K562 treated with DMSO at 1 percent for 12 hours (cell line): Measurements from ENCODE around the gene SLC4A5. TPM values are rescaled to one million over a fixed set of nuclear protein-coding genes. Genes with fewer than 3 reads are reported as not detected.

Source experiments
- total RNA-seq: library from RNA; unstranded; fragments of 300-600 nt; gene quantifications from 2 replicates; pipeline ENCODE4 v1.2.3, GENCODE V29; 2022; ENCODE audit not compliant: insufficient read depth

SLC4A5 gene, protein sequence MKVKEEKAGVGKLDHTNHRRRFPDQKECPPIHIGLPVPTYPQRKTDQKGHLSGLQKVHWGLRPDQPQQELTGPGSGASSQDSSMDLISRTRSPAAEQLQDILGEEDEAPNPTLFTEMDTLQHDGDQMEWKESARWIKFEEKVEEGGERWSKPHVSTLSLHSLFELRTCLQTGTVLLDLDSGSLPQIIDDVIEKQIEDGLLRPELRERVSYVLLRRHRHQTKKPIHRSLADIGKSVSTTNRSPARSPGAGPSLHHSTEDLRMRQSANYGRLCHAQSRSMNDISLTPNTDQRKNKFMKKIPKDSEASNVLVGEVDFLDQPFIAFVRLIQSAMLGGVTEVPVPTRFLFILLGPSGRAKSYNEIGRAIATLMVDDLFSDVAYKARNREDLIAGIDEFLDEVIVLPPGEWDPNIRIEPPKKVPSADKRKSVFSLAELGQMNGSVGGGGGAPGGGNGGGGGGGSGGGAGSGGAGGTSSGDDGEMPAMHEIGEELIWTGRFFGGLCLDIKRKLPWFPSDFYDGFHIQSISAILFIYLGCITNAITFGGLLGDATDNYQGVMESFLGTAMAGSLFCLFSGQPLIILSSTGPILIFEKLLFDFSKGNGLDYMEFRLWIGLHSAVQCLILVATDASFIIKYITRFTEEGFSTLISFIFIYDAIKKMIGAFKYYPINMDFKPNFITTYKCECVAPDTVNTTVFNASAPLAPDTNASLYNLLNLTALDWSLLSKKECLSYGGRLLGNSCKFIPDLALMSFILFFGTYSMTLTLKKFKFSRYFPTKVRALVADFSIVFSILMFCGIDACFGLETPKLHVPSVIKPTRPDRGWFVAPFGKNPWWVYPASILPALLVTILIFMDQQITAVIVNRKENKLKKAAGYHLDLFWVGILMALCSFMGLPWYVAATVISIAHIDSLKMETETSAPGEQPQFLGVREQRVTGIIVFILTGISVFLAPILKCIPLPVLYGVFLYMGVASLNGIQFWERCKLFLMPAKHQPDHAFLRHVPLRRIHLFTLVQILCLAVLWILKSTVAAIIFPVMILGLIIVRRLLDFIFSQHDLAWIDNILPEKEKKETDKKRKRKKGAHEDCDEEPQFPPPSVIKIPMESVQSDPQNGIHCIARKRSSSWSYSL
- 0.54 TPM in 1 of 2 replicates, not detected in the other for total RNA-seq

GRCh38 chr2:74343316-74343715 is at the start of gene SLC4A5:
TSS of gene SLC4A5 (minus strand) at chr2:74343416. CDS start at chr2:74315023, 28,393 bp downstream.

DNA sequence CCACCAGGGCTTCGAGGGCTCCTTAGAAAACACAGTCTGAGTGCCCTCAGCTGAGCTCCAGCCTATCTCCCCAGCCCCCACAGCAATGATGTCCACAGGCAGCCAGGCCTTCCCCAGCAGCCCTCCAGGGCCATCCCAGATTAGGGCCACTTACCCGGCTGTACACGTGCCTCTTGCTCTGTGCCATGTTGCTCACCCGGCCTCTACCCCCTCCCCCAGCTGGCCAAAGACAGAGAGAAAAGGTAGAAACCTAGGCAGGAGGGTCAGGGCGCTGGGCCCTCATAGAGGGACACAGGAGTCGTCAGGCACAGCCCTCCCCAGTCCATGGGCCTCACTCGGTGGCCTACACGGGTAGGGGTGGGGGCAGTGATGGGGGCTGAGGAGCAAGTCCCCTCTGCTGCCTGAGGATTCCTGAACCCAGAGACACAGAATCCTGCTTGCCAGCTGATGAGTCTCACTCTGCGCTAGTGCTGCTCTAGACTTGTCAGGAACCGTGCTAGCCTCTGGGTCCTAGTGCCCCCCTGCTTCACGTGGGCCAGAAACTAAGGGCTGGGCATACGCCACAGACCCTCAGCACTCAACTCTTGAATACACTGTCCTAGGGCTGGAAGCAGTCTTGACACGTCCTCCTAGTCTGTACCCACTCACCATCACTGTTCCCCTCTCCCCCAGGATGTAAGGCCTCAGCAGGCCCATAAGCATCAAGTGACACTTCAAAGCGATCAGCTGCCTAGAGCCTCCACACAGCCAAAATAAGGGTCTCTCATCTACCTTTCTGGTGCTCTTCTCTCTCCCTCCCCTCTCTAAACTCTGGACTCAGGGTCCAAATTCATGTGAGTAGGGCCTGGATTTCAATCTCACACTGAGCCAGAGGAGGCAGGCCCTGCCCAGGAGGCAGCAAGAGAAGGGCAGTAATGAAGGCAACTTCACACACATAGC is 36.9 kb upstream of the SLC4A5 start, which contains the start of gene DCTN1:
TSS of gene DCTN1 (minus strand) at position 461 of the 939 bp plus-strand sequence. CDS start at position 187, 274 bp downstream.

DNA sequence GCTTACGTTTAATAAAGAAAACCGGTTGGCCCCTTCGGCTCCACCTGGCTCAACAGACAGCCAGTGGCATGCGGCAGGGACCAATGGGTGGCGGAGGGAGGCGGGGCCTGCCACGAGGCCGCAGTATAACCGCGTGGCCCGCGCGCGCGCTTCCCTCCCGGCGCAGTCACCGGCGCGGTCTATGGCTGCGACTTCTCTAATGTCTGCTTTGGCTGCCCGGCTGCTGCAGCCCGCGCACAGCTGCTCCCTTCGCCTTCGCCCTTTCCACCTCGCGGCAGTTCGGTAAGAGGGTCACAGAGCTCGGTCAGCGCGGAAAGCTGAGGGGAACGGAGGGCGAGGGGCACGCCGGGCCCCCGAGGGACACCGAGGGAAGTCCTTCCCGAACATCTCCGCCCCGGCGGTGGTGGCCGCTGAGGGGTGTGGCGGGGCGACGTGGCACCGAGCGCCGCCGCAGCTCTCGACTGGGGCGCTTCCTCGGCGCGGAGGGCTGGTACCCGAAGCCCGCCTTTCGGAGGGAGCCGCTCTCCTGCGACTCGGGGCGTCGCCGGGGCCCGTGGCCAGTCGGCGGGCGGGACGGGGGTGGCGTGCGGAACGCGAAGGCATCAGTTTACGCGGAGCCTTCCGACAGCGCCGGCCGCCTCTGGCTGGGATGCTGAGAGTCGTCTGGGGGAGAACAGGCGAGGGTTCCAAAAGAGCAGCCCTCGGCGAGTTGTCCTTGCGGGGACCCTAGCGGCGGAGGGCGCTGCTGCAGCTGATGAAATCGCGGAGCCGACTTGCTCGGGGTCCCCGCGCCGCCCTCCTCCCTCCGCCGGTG is 144.5 kb downstream of the SLC4A5 start, which contains the start of gene MTHFD2:
TSS of gene MTHFD2 (plus strand) at position 155 of the 814 bp plus-strand sequence. CDS start at position 182, 27 bp downstream.

DNA sequence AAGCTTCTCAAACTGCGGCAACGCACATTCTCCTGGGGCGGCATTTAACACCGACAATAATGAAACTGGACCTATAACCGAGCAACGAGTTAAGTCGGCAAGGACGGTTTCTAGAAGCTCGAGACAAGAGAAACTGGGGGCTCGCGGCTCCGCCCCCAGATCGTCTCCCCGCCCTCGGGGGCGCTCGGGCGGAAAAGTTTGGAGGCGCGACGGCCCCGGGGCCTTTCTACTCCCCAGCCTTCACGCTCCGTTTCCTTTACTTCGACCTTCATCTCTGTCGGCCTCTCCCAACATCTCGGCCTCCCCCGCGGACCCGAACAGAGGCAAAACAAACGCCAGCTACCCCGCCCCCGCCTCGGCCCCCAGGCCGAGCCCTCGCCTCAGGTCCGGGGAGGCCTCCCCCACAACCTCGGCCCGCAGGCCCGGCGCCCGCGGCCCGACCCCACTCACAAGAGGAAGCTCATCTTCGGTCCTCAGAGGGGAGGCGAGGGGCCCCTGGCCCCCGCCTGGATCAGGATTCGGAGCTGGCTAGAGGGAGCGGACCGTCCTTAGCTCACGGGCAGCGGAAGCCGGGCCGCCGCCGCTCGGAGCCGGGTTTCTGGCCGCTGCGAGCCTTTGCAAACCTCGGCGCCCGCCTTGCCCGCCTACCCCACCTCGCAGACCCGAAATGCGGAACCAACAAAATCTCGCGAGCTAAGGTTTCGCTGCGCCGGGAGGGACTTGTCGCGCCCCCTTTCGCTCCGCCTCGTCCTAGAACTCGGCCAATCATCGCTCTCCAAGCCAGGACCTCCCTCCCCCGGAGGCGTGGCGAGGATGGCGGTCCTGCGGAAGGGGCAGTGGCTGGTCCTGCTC is 164.8 kb downstream of the SLC4A5 start, which contains the start of gene MOB1A:
TSS of gene MOB1A (minus strand) at position 669 of the 852 bp plus-strand sequence. CDS start at position 464, 205 bp downstream.

Other genes starting within 250 kb of the SLC4A5 start
- 89.1 and 101 TPM in 2 replicates for gene BOLA3, start 195.5 kb downstream of the SLC4A5 start, total RNA-seq
- gene MOB1A, start 164.5 kb downstream of the SLC4A5 start, total RNA-seq = 31.4 and 95.7 TPM in 2 replicates
- 184 and 295 TPM in 2 replicates for gene MTHFD2, start 144.8 kb downstream of the SLC4A5 start, total RNA-seq
- 37.6 and 65.9 TPM in 2 replicates for gene DCTN1, start 36.9 kb upstream of the SLC4A5 start, total RNA-seq
- gene C2orf81, start 78.2 kb upstream of the SLC4A5 start, total RNA-seq = 0.34 TPM in 1 of 2 replicates, not detected in the other
- 10.1 and 19.4 TPM in 2 replicates for gene WDR54, start 78.3 kb upstream of the SLC4A5 start, total RNA-seq
- gene RTKN, start 98.5 kb upstream of the SLC4A5 start, total RNA-seq = 5.8 and 7.7 TPM in 2 replicates
- gene INO80B, start 111.7 kb upstream of the SLC4A5 start, total RNA-seq = 5.4 and 10.6 TPM in 2 replicates
- 53.6 and 54.1 TPM in 2 replicates for gene WBP1, start 115.0 kb upstream of the SLC4A5 start, total RNA-seq
- gene MOGS, start 122.0 kb upstream of the SLC4A5 start, total RNA-seq = 54.2 and 80.9 TPM in 2 replicates
- gene MRPL53, start 129.3 kb upstream of the SLC4A5 start, total RNA-seq = 56.6 and 70.8 TPM in 2 replicates
- 4.3 and 9.0 TPM in 2 replicates for gene CCDC142, start 139.6 kb upstream of the SLC4A5 start, total RNA-seq
- 8.3 and 23.7 TPM in 2 replicates for gene TTC31, start 139.7 kb upstream of the SLC4A5 start, total RNA-seq
- gene LBX2, start 156.2 kb upstream of the SLC4A5 start, total RNA-seq = 8.2 and 9.1 TPM in 2 replicates
- 26.0 and 26.8 TPM in 2 replicates for gene PCGF1, start 164.3 kb upstream of the SLC4A5 start, total RNA-seq
- gene TLX2, start 171.0 kb upstream of the SLC4A5 start, total RNA-seq = not detected in 2 replicates
- gene DQX1, start 182.8 kb upstream of the SLC4A5 start, total RNA-seq = 0.90 TPM in 1 of 2 replicates, not detected in the other
- gene AUP1, start 186.3 kb upstream of the SLC4A5 start, total RNA-seq = 125 and 158 TPM in 2 replicates
- gene HTRA2, start 186.5 kb upstream of the SLC4A5 start, total RNA-seq = 63.8 and 75.8 TPM in 2 replicates
- 0.74 TPM in 1 of 2 replicates, not detected in the other for gene LOXL3, start 210.5 kb upstream of the SLC4A5 start, total RNA-seq
- 39.5 and 41.0 TPM in 2 replicates for gene DOK1, start 211.3 kb upstream of the SLC4A5 start, total RNA-seq